GM12878 (cell line): ENCODE data around the gene KANK4. TPM values are rescaled to one million over a fixed set of nuclear protein-coding genes. Genes with fewer than 3 reads are reported as not detected.

Experiments
- CHD2 ChIP-seq: IDR thresholded peaks from 2 replicates; pipeline ENCODE4 v1.6.1; 2011; ENCODE audit warnings: low read depth, low read length, improper control_type of control experiment, borderline replicate concordance
- CTCF ChIP-seq, 3 experiments: IDR thresholded peaks in 2 of 3; conservative IDR thresholded peaks in 1 of 3; 2 replicates each; pipeline ENCODE4 v1.5.1; 2011; ENCODE audit warnings: low read depth in 3 of 3, low read length in 3 of 3, mild to moderate bottlenecking in 3 of 3, control low read depth in 2 of 3, moderate library complexity in 2 of 3, inconsistent platforms in 1 of 3, mixed read lengths in 1 of 3; ENCODE audit not compliant: control insufficient read depth in 2 of 3, insufficient read depth in 1 of 3; ENCODE audit errors: extremely low read depth in 1 of 3
- NR2C1 ChIP-seq: fragments of 450-650 bp; IDR thresholded peaks from 2 replicates; pipeline ENCODE4 v1.6.1; 2017; ENCODE audit warnings: antibody characterized with exemption, mild to moderate bottlenecking, moderate library complexity
- NR2F1 ChIP-seq: fragments of 450-650 bp; conservative IDR thresholded peaks from 2 replicates; pipeline ENCODE4 v1.6.1; 2017; ENCODE audit warnings: mild to moderate bottlenecking
- PBX3 ChIP-seq: IDR thresholded peaks from 2 replicates; pipeline ENCODE4 v1.6.1; 2011; ENCODE audit warnings: mild to moderate bottlenecking, low read depth, low read length, moderate library complexity; ENCODE audit not compliant: insufficient replicate concordance
- ZBTB4 ChIP-seq: fragments of 450-650 bp; formaldehyde crosslinking; IDR thresholded peaks from 2 replicates; pipeline ENCODE4 v1.4.0; 2022; ENCODE audit warnings: mild to moderate bottlenecking, moderate library complexity
- polyA plus RNA-seq, 11 experiments: library from polyadenylated mRNA; depleted of rRNA in 4 of 11; unstranded in 6 of 11; stranded (reverse) in 5 of 11; fragments of >200 nt; fragmentation: Nextera tagmentation in 4 of 11; fragmentation: Illumina TruSeq in 1 of 11; extraction: Ambion mirVana in 4 of 11; extraction: Trizol in 1 of 11; gene quantifications; 1 replicate in 1 of 11; 2 replicates in 10 of 11; pipeline versions ENCODE4 v1.2.1 to v1.2.3, GENCODE V29; 2011 to 2016; ENCODE audit warnings: inconsistent platforms in 2 of 11, missing spikeins in 2 of 11, low read depth in 1 of 11
- total RNA-seq, 4 experiments: library from RNA; depleted of rRNA in 3 of 4; stranded (reverse); fragments of >200 nt in 3 of 4; fragmentation: Illumina TruSeq in 1 of 4; extraction: Trizol in 1 of 4; gene quantifications; 2 replicates each; pipeline versions ENCODE4 v1.2.1 to v1.2.3, GENCODE V29; 2013 to 2021

The KANK4 gene
- total and polyA plus RNA-seq, 10 of the 15 experiments (the other 5 are each of a cell fraction or from before 2014, with no cell fraction given) = not detected

- no peak for TF ChIP-seq CTCF (IDR thresholded peaks at IDR 0.05 in 2 of 3, conservative IDR thresholded peaks at IDR 0.05 in 1 of 3; ENCODE audit: control insufficient read depth in 2 of 3, extremely low read depth in 1 of 3, insufficient read depth in 1 of 3, low read depth in 3 of 3, low read length in 3 of 3)
- TF ChIP-seq PBX3 = no peak
- TF ChIP-seq ZBTB4 = no peak
- no peak for TF ChIP-seq NR2C1
- no peak for TF ChIP-seq NR2F1
- no peak for TF ChIP-seq CHD2
- TF ChIP-seq, all 136 proteins: peak for 0
These were observed 55.4 kb downstream of the KANK4 start (continued) for GRCh38 chr1:62263814-62264353.
